Thoracic aorta (tissue), 2 donors: ENCODE results near the gene MREG. TPM values are rescaled to one million over a fixed set of nuclear protein-coding genes. Genes with fewer than 3 reads are reported as not detected.

ENCODE experiments used
- ATAC-seq: fragments of 150-250 bp; one replicate; pipeline ENCODE4 v1.8.0; 2017; ENCODE audit warnings: low read depth; ENCODE audit not compliant: insufficient number of reproducible peaks, low FRiP score
- DNase-seq: peaks from one replicate; pipeline ENCODE4 v3.0.0-alpha.2; 2020; ENCODE audit warnings: low spot score
- H3K27ac ChIP-seq, 2 donors: fragments of 200-600 bp; sonication (generic); 1 replicate in 1 of 2; 2 replicates in 1 of 2; pipeline ENCODE4 v1.5.1; 2016; ENCODE audit warnings: mild to moderate bottlenecking in 2 of 2, moderate library complexity in 2 of 2
- H3K27me3 ChIP-seq: fragments of 200-600 bp; sonication (generic); replicated peaks from 2 replicates; pipeline ENCODE4 v1.6.0; 2016; ENCODE audit warnings: mild to moderate bottlenecking; ENCODE audit not compliant: insufficient read depth
- H3K36me3 ChIP-seq: fragments of 200-600 bp; sonication (generic); one replicate; pipeline ENCODE4 v1.5.1; 2016
- H3K4me1 ChIP-seq, 2 donors: fragments of 200-600 bp; sonication (generic); 1 replicate in 1 of 2; 2 replicates in 1 of 2; pipeline versions ENCODE4 v1.5.1 to v1.6.0; 2016; ENCODE audit warnings: low read depth in 2 of 2, mild to moderate bottlenecking in 1 of 2; ENCODE audit not compliant: control insufficient read depth in 1 of 2
- H3K4me3 ChIP-seq: fragments of 200-600 bp; sonication (generic); 2 replicates; pipeline ENCODE4 v1.5.1; 2016; ENCODE audit warnings: mild to moderate bottlenecking
- H3K9me3 ChIP-seq: fragments of 200-600 bp; sonication (generic); 2 replicates; pipeline ENCODE4 v1.5.1; 2016
- total RNA-seq, 2 donors: library from RNA; depleted of rRNA; stranded (reverse); fragments of >200 nt; gene quantifications; one replicate each; pipeline versions ENCODE4 v1.1.0 to v1.2.3, GENCODE V29; 2016
- TF ChIP-seq, protein P1 (sequence below): fragments of 200-600 bp; sonication (generic); IDR thresholded peaks from one replicate; pipeline ENCODE4 v1.5.1; 2019; ENCODE audit warnings: antibody characterized with exemption

The MREG gene
- total RNA-seq, 2 donors from 2014 or later = 1.6 to 10.7 TPM

GRCh38 chr2:215905691-215906090 is 107.7 kb downstream of the MREG start:
- no peaks in the 10 kb centered on the region for H3K9me3 ChIP-seq
- H3K36me3 ChIP-seq = no peaks in the 10 kb centered on the region
- no peak overlapping the region for H3K27ac ChIP-seq
- TF ChIP-seq, protein P1, sequence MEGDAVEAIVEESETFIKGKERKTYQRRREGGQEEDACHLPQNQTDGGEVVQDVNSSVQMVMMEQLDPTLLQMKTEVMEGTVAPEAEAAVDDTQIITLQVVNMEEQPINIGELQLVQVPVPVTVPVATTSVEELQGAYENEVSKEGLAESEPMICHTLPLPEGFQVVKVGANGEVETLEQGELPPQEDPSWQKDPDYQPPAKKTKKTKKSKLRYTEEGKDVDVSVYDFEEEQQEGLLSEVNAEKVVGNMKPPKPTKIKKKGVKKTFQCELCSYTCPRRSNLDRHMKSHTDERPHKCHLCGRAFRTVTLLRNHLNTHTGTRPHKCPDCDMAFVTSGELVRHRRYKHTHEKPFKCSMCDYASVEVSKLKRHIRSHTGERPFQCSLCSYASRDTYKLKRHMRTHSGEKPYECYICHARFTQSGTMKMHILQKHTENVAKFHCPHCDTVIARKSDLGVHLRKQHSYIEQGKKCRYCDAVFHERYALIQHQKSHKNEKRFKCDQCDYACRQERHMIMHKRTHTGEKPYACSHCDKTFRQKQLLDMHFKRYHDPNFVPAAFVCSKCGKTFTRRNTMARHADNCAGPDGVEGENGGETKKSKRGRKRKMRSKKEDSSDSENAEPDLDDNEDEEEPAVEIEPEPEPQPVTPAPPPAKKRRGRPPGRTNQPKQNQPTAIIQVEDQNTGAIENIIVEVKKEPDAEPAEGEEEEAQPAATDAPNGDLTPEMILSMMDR = no peak
- peaks cover 0 to 5% of the 10 kb centered on the region in 2 donors for H3K4me1 ChIP-seq
- DNase-seq (no peak), ATAC-seq (no peak)
- no peaks in the 10 kb centered on the region for H3K27me3 ChIP-seq
- H3K4me3 ChIP-seq = no peak overlapping the region

DNA sequence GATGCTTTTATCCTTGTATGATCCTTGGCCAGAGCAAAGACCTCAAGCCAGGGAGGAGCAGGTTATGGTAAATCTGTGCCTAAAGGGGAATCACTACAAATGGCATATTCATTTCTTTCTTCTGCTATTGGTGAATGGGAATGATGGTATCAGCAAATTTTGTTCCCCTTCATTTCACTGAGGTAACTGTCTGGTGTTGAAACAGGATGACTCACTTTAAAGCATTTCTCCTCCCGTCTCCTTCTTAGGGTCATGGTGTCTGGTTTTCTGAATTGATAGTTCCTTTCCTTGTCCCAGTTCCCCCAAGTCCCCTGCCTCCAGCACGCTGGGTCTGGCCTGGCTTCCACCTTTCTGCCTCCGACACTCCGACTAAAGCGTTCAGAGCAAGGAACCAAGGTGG is 109.2 kb downstream of the MREG start:
- no peaks in the 10 kb centered on the region for H3K36me3 ChIP-seq
- no peak for ATAC-seq
- no peak overlapping the region for H3K27ac ChIP-seq
- no peak for DNase-seq
- H3K4me3 ChIP-seq = no peak overlapping the region
- TF ChIP-seq, protein P1 = no peak
- peaks cover 0 to 5% of the 10 kb centered on the region in 2 donors for H3K4me1 ChIP-seq
- H3K27me3 ChIP-seq = no peaks in the 10 kb centered on the region
- no peaks in the 10 kb centered on the region for H3K9me3 ChIP-seq

DNA sequence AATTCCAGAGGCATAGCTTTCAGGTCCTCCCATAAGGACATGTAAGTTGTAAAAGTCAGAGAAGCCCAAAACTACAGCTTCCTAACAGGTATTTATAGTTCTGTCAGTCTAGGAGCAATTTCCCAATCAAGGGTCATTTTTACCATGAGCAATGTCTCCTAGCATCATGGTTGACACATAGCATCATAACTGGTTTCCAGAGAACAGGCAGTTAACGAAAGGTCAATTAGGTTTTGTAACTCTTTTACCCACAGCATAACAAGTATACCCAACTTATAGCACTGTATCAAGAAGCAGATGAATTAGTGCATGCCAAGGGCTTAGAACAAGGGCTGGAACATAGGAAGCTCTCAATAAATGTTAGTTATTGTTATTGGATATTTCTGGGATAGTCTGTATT is 110.1 kb downstream of the MREG start:
- ATAC-seq (no peak), DNase-seq (no peak)
- no peak overlapping the region for H3K4me3 ChIP-seq
- H3K4me1 ChIP-seq = peaks cover 0 to 5% of the 10 kb centered on the region in 2 donors
- TF ChIP-seq, protein P1 = no peak
- no peaks in the 10 kb centered on the region for H3K27me3 ChIP-seq
- no peak overlapping the region for H3K27ac ChIP-seq
- no peaks in the 10 kb centered on the region for H3K9me3 ChIP-seq
- H3K36me3 ChIP-seq = no peaks in the 10 kb centered on the region

GRCh38 chr2:215901796-215902195 is 111.6 kb downstream of the MREG start:
- no peaks in the 10 kb centered on the region for H3K36me3 ChIP-seq
- no peak overlapping the region for H3K4me3 ChIP-seq
- H3K4me1 ChIP-seq = peaks cover 0 to 5% of the 10 kb centered on the region in 2 donors
- TF ChIP-seq, protein P1 = no peak
- H3K27ac ChIP-seq = no peak overlapping the region
- ATAC-seq (no peak), DNase-seq (no peak)
- H3K27me3 ChIP-seq = no peaks in the 10 kb centered on the region
- H3K9me3 ChIP-seq = no peaks in the 10 kb centered on the region

GRCh38 chr2:215900843-215901242 is 112.5 kb downstream of the MREG start:
- Histone ChIP-seq H3K4me3 (no peak overlapping the region), H3K9me3 (no peaks in the 10 kb centered on the region), H3K36me3 (no peaks in the 10 kb centered on the region), H3K27ac (no peak overlapping the region), H3K4me1 (peaks cover 0 to 5% of the 10 kb centered on the region in 2 donors), H3K27me3 (no peaks in the 10 kb centered on the region)
- no peak for DNase-seq
- ATAC-seq = no peak
- TF ChIP-seq, protein P1 = no peak
